HepG2 (cell line): ENCODE data around the gene RRP36. TPM values are rescaled to one million over a fixed set of nuclear protein-coding genes. Genes with fewer than 3 reads are reported as not detected.
A peak's percentile ranks its signal among the peaks of the same experiment; 100 is the strongest.

Experiments used
- AGO2 ChIP-seq: fragments of 200-400 bp; formaldehyde crosslinking; optimal IDR thresholded peaks from 2 replicates; pipeline ENCODE3; 2017; ENCODE audit warnings: mild to moderate bottlenecking, low read depth, low read length, moderate library complexity
- AKNA ChIP-seq: sonication (generic); formaldehyde crosslinking; IDR thresholded peaks from 2 replicates; pipeline ENCODE4 v1.4.0; 2020; ENCODE audit warnings: missing genetic modification reagents, borderline replicate concordance
- ATF7 ChIP-seq, 2 experiments: fragments of 450-650 bp in 1 of 2; sonication (generic) in 1 of 2; formaldehyde crosslinking in 1 of 2; IDR thresholded peaks; 2 replicates each; pipeline versions ENCODE4 v1.4.0 to v1.6.1; 2016 to 2020; ENCODE audit warnings: antibody characterized with exemption in 1 of 2, mild to moderate bottlenecking in 1 of 2, missing genetic modification reagents in 1 of 2
- CEBPG ChIP-seq: IDR thresholded peaks from 2 replicates; pipeline ENCODE4 v1.6.1; 2016
- HOXA3 ChIP-seq: sonication (generic); formaldehyde crosslinking; IDR thresholded peaks from 2 replicates; pipeline ENCODE4 v1.5.0; 2020; ENCODE audit warnings: missing genetic modification reagents
- KLF12 ChIP-seq: sonication (generic); formaldehyde crosslinking; IDR thresholded peaks from 2 replicates; pipeline ENCODE4 v1.4.0; 2020; ENCODE audit warnings: missing genetic modification reagents, borderline replicate concordance
- KLF6 ChIP-seq: IDR thresholded peaks from 2 replicates; pipeline ENCODE4 v1.8.0; 2016; ENCODE audit warnings: missing biosample characterization, missing genetic modification reagents
- MED1 ChIP-seq: sonication (generic); formaldehyde crosslinking; IDR thresholded peaks from 2 replicates; pipeline ENCODE4 v1.4.0; 2020; ENCODE audit warnings: missing genetic modification reagents
- MED8 ChIP-seq: sonication (generic); formaldehyde crosslinking; IDR thresholded peaks from 2 replicates; pipeline ENCODE4 v1.8.1; 2023; ENCODE audit warnings: mild to moderate bottlenecking, missing genetic modification reagents; ENCODE audit not compliant: insufficient replicate concordance
- NFYC ChIP-seq: IDR thresholded peaks from 2 replicates; pipeline ENCODE4 v1.6.1; 2016; ENCODE audit warnings: missing genetic modification reagents, missing compliant biosample characterization
- PAX8 ChIP-seq: sonication (generic); formaldehyde crosslinking; IDR thresholded peaks from 2 replicates; pipeline ENCODE4 v1.8.0; 2022; ENCODE audit warnings: mild to moderate bottlenecking, missing genetic modification reagents, borderline replicate concordance
- RFXAP ChIP-seq: sonication (generic); formaldehyde crosslinking; IDR thresholded peaks from 2 replicates; pipeline ENCODE4 v1.4.0; 2020; ENCODE audit warnings: missing genetic modification reagents, borderline replicate concordance
- SSRP1 ChIP-seq: IDR thresholded peaks from 2 replicates; pipeline ENCODE4 v1.6.1; 2016; ENCODE audit warnings: control low read depth
- TAF1 ChIP-seq: sonication (generic); formaldehyde crosslinking; IDR thresholded peaks from 2 replicates; pipeline ENCODE4 v1.4.0; 2020; ENCODE audit warnings: missing genetic modification reagents
- TBL1XR1 ChIP-seq: fragments of 150-350 bp; IDR thresholded peaks from 2 replicates; pipeline ENCODE4 v1.6.1; 2014; ENCODE audit warnings: borderline replicate concordance, low read length; ENCODE audit not compliant: partially characterized antibody
- TEAD3 ChIP-seq: optimal IDR thresholded peaks from 2 replicates; pipeline ENCODE3; 2016; ENCODE audit warnings: borderline replicate concordance
- TRIM22 ChIP-seq: fragments of 450-650 bp; IDR thresholded peaks from 2 replicates; pipeline ENCODE4 v1.6.1; 2017
- ZNF142 ChIP-seq: sonication (generic); formaldehyde crosslinking; IDR thresholded peaks from 2 replicates; pipeline ENCODE4 v1.4.0; 2020; ENCODE audit warnings: missing genetic modification reagents
- ZNF335 ChIP-seq: sonication (generic); formaldehyde crosslinking; IDR thresholded peaks from 2 replicates; pipeline ENCODE4 v1.4.0; 2020; ENCODE audit warnings: missing genetic modification reagents
- ZNF773 ChIP-seq: sonication (generic); formaldehyde crosslinking; IDR thresholded peaks from 2 replicates; pipeline ENCODE4 v1.4.0; 2020; ENCODE audit warnings: missing genetic modification reagents, borderline replicate concordance
- polyA plus RNA-seq, 8 experiments: library from polyadenylated mRNA; depleted of rRNA in 3 of 8; stranded (reverse) in 7 of 8; unstranded in 1 of 8; fragments of >200 nt; fragmentation: Illumina TruSeq in 4 of 8; extraction: Trizol in 4 of 8; gene quantifications; 2 replicates each; pipeline versions ENCODE4 v1.2.1 to v1.2.3, GENCODE V29; 2011 to 2016; ENCODE audit warnings: low read depth in 4 of 8, missing spikeins in 1 of 8, mixed read lengths in 1 of 8; ENCODE audit not compliant: insufficient read depth in 1 of 8
- total RNA-seq, 5 experiments: library from RNA; depleted of rRNA; stranded (reverse); fragments of >200 nt; fragmentation: Illumina TruSeq; extraction: Trizol; gene quantifications; 2 replicates each; pipeline ENCODE4 v1.2.3, GENCODE V29; 2016; ENCODE audit warnings: low read depth in 1 of 5

RRP36 gene
- total and polyA plus RNA-seq, 2 of the 13 experiments (the other 11 are each of a cell fraction or from before 2014, with no cell fraction given): 29.5 to 144 TPM

GRCh38 chr6:42978487-42978838 is 43.0 kb upstream of the RRP36 start (continued):
- no peak for TF ChIP-seq AKNA
- no peak; the same call in 1 of the 2 replicates for TF ChIP-seq KLF6
- 0 out of 2 replicates have a peak, but pooled peaks have one; percentile 9 for TF ChIP-seq RFXAP (CRISPR knock-in tag)
- no peak for TF ChIP-seq TBL1XR1
- TF ChIP-seq ATF7 (IDR thresholded peaks at IDR 0.05): no peak
- no peak for TF ChIP-seq ATF7 (CRISPR knock-in tag; IDR thresholded peaks at IDR 0.05)
- no peak for TF ChIP-seq MED8
- TF ChIP-seq AGO2: peak; percentile 96
- no peak for TF ChIP-seq SSRP1
- no peak for TF ChIP-seq HOXA3 (CRISPR knock-in tag)
- no peak for TF ChIP-seq ZNF335 (CRISPR knock-in tag)
- TF ChIP-seq ZNF773 (CRISPR knock-in tag): peak; percentile 41; the same call in 1 of the 2 replicates
- TF ChIP-seq TAF1 (CRISPR knock-in tag): no peak
- peak; percentile 75 for TF ChIP-seq ZNF142
- TF ChIP-seq MED1: no peak
- TF ChIP-seq PAX8 (CRISPR knock-in tag): no peak
- TF ChIP-seq NFYC (CRISPR knock-in tag): no peak
- peak; percentile 58; the same call in 1 of the 2 replicates for TF ChIP-seq KLF12 (CRISPR knock-in tag)
- peak; percentile 1 for TF ChIP-seq TEAD3 (CRISPR knock-in tag)
- no peak for TF ChIP-seq CEBPG (CRISPR knock-in tag)
- TF ChIP-seq TRIM22: no peak
